Neural progenitor cell (in vitro differentiated cells): ENCODE data around the gene SNX9.

Experiments
- CTCF ChIP-seq: fragments of 200-600 bp; sonication (generic); IDR thresholded peaks from 2 replicates; pipeline ENCODE4 v1.5.1; 2017; ENCODE audit warnings: antibody characterized with exemption, mild to moderate bottlenecking
- EZH2 ChIP-seq: fragments of 200-600 bp; sonication (generic); IDR thresholded peaks from 2 replicates; pipeline ENCODE4 v1.6.1; 2017; ENCODE audit warnings: antibody characterized with exemption, mild to moderate bottlenecking, moderate library complexity
- EZH2phosphoT487 ChIP-seq: fragments of 200-600 bp; sonication (generic); IDR thresholded peaks from 2 replicates; pipeline ENCODE4 v1.6.1; 2017; ENCODE audit warnings: antibody characterized with exemption

GRCh38 chr6:157779705-157780604 is 43.1 kb upstream of the SNX9 start:
- TF ChIP-seq CTCF (no peak), EZH2phosphoT487 (no peak), EZH2 (no peak)
